HG03571 (cell line): Measurements from ENCODE around the gene COX15.
"Not testable (repeated sequence)": the region's sequence is repeated elsewhere in the genome, so short reads cannot be mapped to it uniquely, and the experiment has no call there.

Experiments used
- ATAC-seq: cut with Tn5 transposase; IDR thresholded peaks from one replicate; pipeline ENCODE4 v1.9.1; 2021; ENCODE audit not compliant: unreplicated experiment

Gene COX15

DNA sequence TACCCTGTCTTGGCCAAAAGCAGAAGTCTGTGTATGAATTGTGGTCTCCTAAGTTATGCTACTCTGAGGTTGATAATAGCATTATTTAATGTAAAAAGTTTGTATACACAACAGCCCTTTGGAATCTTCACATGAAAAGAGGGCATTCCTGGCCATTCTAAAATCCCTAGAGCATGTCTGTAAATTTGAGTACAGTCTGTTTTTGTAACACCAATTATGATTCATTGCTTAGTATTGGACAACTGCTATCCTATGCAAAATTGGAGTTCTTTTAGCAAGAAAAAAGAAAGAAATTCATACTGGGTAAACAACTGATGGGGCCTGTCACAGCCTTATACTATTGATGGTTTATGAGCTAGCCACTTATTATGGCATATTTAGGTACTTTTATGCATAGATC, 10.3 kb upstream of the COX15 start:
- ATAC-seq = no peak

DNA sequence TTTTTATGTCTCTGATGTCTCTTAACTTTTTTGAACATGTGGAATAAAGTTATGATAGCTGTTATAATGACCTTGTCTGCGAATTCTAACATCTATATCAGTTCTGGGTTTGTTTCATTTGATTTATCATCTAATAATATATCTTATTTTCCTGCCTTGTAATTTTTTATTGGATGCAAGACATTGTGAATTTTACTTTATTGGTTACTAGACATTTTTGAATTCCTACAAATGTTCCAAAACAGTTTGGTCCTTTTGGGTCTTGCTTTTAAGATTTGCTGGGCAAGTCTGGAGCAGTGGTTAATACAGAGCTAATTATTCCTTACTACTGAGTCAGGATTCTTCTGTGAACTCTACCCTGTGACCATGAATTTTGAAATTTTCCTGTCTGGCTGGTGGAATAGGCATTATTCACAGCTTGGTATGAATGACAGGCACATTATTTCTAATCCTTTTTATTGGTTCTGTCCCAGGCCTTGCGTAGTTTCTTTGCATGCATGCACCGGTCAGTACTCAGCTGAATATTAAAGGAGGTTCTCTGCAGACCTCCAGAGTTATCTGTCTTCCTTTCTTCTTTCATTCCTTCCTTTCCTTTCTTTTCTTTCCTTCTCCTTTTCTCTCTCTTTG, 9.1 kb upstream of the COX15 start:
- no peak for ATAC-seq

DNA sequence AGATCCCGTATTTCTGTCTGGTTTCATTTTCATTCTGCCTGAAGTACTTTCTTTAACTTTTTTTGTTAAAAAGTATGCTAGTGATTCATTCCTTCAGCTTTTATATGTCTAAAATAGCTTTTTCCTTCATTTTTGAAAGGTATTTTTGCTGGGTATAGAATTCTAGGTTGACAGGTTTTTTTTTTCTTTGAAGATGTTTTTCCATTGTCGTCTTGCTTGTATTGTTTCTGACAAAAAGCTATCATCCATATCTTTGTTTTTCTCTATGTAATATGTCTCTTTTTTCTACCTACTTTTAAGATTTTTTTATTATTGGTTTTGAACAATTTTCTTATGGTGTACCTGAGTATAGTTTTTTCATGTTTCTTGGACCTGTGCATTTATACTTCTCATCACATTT, 8.3 kb upstream of the COX15 start:
- no peak for ATAC-seq

DNA sequence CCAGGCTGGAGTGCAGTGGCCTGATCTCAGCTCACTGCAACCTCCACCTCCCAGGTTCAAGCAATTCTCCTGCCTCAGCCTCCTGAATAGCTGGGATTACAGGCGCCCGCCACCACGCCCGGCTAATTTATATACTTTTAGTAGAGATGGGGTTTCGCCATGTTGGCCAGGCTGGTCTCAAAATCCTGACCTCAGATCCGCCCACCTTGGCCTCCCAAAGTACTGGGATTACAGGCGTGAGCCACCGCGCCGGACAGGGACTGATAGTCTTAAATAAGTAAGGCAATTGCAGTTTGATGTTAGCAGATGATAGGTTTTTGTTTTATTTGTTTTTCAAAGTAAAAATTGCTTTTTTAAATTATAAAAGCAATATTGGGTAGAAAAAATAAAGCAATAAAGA, 2.2 kb upstream of the COX15 start:
- ATAC-seq = not testable (repeated sequence)

DNA sequence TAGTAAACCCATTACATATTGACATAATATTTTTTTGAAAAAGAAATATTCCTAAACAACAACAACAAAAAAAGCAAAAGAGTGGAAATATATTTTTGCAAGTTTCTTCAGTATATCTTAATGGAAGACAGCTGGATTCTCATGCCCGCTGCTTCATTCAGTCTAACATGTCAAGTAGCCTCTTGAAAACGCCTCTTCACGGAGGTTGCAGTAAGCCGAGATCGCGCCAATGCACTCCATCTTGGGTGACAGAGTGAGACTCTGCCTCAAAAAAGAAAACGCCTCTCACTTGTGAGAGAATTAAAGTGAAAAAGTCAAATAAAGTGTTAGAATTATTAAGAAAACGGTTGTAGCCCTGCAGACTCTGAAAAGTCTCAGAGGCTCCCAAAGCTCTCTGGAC, 1.4 kb upstream of the COX15 start:
- ATAC-seq = no peak

DNA sequence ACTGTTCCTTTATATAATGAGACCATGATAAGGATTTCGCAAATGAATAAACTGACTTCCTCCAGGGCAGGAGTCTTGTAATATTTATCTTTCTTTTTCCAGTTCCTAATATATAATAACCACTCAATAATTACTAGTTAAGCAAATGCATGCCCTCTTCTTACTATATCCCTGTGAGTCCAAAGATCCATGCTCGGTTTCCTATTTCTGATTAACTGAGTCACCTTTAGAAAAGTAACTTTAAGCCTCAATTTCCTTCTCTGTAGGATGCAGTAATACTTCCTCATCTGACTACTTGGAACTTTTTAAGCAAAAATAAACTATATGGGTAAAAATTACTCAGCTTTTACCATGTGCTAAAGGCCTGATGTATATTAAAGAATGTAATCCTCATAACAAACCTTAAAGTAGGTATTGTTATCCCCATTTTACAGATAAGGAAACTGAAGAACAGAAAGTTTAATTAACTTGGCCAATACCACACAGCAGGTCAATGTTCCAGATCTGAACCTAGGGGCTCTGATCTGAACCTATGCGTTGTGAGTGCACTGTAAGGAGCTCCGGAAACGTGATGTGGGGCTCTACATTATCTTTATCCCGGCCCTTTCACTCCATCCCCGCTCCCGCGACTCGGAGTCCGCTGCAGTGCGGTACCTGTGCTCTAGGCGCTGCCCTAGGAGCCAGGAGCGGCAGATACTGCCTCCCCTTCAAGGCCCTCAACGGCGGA, 458 bp downstream of the COX15 start:
- ATAC-seq = peak; percentile 30

DNA sequence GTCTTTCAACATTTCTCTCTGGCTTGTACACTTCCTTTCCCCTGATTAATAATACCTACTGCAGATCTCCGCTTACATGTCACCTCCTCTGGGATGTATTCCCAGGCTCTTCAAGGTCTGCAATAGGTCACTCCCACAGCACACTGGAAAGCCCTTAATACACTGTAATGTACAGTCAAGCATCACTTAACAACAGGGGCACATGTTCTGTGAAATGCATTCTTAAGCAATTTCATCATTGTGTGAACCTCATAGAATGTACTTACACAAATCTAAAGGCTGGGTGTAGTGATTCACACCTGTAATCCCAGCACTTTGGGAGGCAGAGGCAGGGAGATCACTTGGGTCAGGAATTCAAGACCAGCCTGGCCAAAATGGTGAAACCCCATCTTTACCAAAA, 1.9 kb downstream of the COX15 start:
- ATAC-seq = no peak

DNA sequence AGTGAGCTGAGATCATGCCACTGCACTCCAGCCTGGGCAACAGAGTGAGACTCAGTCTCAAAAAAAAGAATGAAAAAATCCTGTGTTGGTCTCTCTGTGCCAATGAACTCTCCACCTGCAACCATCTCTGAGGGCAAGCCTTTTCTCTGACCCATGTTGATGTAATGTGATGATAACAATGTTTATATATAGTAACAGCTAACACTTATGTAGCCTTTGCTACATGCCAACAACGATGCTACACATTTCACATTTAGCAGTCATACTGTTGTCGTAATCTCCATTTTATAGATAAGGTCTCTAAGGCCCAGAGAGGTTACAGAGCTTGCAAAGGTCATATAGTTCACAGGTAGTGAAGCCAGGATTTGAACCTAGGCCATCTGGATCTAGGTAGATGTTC, 11.5 kb downstream of the COX15 start:
- no peak for ATAC-seq

DNA sequence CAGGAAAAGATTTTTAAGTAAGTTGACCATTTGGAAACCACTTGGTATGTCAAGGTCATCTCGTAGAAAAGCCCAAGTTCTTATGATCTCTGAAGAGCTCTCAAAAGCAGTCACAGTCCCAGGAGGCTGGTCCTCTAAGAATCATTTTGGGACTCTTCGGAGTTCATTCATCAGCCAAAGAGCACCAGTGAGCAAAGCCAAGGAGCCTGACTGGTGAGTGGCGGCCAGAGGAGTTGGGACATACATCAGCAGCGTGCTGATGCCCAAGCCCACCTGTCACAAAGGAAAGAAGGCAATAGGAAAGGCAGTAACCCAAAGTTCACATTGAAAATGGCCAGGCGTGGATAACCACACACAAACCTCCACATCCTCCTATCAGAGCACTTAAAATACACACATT, 17.5 kb downstream of the COX15 start:
- no peak for ATAC-seq

DNA sequence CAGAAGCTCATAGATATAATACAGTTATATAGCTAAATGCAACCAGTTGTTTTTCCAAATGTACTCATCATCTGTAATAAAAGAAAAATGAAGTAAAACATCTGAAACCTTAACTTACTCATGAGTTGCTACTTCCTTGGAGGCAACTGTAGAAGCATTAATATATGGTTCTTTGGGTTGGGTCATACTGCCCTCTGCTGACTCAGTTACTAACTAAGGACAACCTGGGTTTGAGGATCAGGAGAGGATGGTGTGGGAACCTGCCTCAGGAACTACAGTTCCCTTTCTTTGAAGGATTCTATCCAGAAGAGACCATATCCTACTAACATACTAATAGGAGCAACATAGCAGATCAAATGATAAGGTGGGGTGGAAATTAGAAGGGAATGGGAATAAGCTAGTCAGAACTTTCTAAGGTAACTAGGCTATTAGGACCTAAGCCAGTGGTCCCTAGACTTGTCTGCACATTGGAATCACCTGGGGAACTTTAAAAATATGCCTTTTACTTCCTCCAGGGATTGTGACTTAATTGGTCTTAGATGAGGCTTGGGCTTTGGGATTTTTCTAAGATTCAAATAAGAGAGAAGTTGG, 20.7 kb downstream of the COX15 start:
- ATAC-seq = no peak

DNA sequence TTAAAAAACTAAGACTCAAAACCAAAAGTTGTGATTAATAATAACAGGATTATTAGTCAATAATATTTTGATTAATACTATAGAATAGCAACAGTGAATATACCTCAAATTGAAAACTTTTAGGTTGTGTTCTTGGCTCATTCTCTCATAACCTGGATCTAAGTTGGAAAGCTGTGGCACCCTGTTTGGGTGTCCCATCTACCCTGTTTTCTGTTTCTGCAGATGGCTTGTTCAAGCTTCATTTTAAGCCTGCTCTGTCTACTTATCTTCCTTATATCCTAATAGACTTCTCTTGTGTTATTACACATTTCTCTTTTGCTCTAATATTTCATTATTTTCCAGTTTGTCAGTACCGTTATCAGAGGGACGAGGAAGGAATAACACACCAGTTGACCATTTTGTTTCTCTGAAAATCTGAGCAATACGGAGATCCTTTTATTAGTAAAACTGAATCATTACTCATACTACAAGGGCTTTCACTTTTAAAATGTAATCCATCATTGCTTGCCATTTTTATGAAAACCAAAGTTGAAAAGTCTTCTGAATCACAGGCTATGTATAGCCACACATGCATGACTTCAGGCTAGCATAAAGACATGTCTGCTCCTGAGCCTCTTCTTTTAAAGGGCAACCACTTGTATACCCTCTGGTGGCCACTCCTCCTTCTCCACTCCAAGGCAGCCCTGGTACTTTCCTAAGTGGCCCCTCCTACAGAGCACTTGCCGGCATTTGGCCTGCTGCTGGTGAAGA, 22.3 kb downstream of the COX15 start:
- ATAC-seq = peak; percentile 82

DNA sequence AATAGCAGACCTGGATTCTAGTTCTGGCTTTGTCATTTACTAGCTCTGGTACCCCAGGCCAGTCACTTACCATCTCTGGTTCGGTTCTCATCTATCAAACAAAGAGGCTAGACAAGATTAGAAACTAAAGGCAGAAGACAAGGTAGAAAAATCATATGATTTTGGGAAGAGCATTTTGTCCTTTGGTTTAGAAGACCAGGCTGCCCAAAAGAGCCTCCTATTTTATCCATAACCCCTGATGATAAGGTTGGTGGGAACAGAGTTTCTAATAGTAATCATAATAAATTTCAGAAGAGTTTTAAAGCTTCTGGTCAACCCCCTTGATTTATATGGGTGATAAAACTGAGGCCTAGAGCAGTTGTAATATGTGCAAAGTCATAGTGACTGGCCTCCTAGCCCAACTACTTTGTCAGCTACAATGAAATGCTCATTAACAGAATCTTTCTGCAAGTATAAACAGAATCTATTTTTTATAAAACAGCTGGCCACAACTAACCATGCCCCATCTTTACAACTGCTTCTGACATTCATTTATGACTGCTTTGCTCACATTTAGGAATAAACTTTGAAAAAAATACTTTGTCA, 23.4 kb downstream of the COX15 start:
- no peak for ATAC-seq

DNA sequence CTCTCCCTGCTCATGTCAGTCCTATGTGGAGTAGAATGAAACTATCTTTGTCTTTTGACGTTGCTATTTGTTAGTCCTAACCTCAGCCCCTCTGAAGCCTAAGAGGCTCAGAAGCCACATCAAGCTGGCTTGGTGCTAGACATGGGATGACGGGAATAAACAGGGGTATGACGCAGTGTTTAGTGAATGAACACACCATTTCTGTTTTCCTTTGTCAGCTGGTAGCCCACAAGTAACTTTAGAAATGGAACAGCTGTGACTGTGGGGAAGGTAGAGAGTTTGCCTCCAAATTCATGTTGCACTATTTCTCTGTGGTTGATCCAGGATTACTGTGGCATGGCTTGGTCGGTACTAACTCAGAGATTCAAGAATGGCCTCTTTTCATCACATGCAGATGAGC, 31.3 kb downstream of the COX15 start:
- ATAC-seq = no peak

DNA sequence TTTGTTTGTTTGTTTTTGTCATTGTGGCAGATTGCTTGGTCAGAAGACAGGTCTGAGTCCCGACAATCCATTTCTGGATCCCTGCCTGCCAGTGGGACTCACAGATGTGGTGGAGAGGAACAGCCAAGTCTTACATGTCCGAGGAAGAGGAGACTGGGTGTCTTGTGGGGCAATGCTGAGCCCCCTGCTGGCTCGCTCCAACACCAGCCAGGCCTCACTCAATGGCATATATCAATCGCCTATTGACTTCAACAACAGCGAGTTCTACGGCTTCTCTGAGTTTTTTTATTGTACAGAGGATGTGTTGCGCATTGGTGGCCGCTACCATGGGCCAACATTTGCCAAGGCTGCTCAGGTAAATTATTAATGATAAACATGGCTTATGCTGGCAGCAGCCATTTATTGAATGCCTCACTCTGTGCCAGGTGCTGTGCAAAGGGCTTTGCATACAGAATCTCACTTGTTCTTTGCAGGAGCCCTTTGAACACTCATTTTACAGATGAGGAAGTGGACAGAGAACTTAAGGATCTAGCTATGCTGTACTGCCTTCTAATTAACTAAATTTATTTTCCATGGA, 33.3 kb downstream of the COX15 start:
- ATAC-seq = no peak

DNA sequence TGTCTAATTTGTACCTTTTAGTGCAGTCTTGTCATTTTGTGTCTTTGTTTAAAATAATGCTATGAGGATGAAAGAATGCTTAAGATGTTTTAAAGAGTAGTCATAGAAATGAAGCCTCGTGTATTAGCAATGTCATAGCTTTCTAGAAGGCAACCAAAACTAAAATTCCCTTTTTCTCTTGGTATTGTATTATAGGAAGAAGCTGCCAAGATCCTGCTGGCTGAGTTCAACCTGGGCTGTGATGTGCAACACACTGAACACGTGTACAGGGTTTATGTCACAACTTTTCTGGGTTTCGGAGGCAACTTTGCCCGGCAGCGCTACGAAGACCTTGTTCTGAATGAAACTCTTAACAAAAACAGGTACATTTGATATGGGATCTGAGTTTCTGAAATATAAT, 36.2 kb downstream of the COX15 start:
- ATAC-seq = no peak

DNA sequence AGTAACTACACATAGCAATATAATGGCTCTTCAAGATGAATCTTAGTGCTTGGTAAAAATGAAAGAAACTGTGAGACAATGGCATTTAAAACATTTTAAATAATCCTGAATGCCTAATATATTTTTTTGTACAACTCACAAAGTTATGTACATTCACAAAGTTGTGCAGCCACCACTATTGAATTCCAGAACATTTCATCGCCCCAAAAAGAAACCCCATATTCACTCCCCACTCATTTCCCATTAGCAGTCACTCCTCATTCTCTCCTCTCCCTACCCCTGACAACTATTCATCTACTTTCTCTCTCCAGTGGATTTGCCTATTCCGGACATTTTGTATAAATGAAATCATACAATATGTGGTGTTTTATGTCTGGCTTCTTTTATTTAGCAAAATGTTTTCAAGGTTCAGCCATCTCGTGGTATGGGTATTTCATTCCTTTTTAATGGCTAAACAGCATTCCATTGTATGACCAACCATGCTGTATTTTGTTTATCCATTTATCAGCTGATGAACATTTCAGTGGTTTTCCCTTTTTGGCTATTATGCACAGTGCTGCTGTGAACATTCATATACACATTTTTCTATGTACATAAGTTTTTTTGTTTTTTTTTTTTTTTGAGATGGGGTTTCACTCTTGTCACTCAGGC, 37.9 kb downstream of the COX15 start:
- ATAC-seq = no peak

DNA sequence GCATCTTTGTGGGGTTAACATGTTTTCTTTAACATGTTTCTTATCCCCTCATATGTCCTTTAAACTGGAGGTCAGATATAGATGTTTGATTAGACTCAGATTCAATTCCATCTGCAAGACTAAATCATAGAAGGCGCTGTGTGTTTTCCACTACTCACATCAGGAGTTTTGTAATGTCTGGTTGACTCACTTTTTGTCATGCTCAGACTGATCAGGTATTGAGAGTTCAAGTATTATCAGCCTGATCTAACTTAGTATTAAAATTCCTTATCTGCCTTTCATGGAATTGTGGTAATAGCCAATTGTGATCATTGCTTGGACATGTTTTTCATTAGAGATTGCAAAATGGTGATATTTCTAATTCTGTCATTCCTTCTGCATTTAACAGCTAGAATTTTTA, 42.5 kb downstream of the COX15 start:
- ATAC-seq = no peak

DNA sequence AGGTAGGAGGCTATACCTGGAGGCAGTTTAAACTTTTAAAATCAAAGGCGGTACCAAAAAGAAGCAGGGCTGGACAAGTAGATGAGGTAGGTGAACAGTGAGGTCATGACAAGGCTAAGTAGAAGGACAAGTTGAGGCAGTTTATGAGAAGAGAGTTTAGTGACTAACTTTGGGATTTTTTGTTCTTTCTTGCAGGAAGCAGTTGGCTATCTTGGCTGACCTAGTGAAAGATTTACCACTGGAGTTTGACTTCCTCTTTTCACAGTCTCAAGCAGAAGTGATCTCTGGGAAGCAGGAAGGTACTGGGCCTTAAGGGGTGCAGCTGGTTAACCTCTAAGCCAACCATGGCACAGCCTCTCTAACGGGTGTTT, 46.3 kb downstream of the COX15 start:
- peak; percentile 98 for ATAC-seq

DNA sequence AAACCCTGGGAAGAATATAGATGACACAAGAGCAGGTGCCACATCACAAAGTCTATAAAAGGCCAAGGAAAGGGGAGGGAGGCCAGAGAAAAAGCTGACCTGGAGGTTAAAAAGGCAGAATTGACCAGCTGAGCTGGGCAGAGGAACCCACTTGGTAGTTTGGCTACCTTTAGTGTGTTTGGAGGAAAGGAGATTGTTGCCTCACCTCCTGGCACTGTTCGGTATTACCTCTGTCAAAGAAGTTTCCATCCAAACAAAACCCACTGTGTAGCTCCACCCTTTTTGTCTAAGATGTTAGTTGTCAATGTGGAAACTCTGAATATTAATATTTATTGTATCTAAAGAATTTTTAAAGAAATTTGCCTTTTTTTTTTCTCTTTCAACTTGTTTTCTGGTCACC, 49.2 kb downstream of the COX15 start:
- ATAC-seq = no peak
